ENCODE measurements around the gene PPOX.

Gene PPOX

DNA sequence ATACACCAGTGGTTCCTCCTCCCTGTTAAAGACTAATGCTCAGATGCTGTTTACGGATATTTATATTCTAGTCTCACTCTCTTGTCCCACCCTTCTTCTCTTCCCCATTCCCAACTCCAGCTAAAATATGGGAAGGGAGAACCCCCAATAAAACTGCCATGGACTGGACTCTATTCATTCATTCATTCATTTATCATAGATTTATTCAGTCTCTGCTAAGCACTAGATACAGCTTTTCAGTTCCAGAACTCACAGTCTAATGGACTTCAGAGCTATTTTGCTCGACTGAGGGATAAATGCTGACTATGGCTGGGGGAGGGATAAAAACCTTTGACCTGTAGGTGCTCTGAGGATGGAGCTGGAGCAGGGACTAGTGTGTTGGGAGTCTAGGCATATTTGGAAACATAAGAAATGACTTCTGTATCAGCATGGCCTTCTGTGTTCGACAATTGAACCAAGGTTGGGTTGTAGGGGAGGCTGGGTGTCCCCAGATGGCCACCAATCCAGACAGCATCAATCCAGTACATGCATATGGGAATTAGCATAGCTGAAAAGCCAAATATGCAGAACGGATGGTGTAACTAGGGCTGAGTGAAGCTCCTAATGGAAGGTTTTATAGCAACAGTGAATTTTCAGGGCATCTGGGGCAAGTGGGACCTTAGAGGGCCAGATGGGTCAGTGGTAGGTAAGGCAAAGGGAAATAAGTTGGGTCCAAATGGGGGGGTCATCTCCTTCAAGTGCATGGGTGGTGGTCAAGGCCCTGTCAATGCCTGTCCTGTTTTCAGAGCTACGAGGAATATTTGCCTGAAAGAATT, 53.1 kb downstream of the PPOX start:
- no peak for DNase-seq (ENCODE audit: low spot score in 2 of 2)
- H3K9me3 ChIP-seq, result no peaks in the 10 kb centered on the region
- H3K36me3 ChIP-seq (replicated peaks), result peaks cover 3% of the 10 kb centered on the region
- H3K4me3 ChIP-seq, result no peak overlapping the region
- in situ Hi-C loops (cut with MboI; ENCODE audit: low sequenced_read_pairs), result no loop called here
- H3K4me1 ChIP-seq, result no peaks in the 10 kb centered on the region
- no peaks in the 10 kb centered on the region for H3K27me3 ChIP-seq (ENCODE audit: low read depth)

DNA sequence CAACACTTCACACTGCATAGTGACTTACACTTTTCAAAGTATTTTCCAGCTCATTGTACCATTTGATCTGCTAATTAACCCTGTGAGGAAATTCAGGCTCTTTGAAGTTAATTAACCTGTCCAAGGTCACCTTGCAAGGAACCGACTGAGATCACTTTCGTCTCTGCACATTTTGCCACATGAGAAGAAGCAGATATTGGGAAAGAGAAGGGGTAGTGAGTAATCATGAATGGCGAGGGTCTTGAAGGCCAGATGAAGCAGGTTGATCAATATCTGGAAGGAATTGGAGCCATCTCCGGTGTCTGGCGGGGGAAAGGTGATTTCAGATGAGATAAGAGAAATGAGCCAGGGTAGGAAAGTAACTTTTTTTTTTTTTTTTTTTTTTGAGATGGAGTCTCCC, 53.8 kb downstream of the PPOX start:
- Histone ChIP-seq H3K4me1 (no peaks in the 10 kb centered on the region; the same call in 1 of the 2 replicates), H3K9me3 (no peaks in the 10 kb centered on the region; the same call in 1 of the 2 replicates), H3K4me3 (no peak overlapping the region), H3K36me3 (replicated peaks) (no peaks in the 10 kb centered on the region), H3K27me3 (ENCODE audit: low read depth) (no peaks in the 10 kb centered on the region)
- in situ Hi-C loops (cut with MboI; ENCODE audit: low sequenced_read_pairs), result no loop called here
- no peak for DNase-seq (ENCODE audit: low spot score in 2 of 2)
